CD14-positive monocyte (primary cell): ENCODE measurements around the gene RAB1A. TPM values are rescaled to one million over a fixed set of nuclear protein-coding genes. Genes with fewer than 3 reads are reported as not detected.
A peak's percentile ranks its signal among the peaks of the same experiment; 100 is the strongest.

Experiments used
- DNase-seq, 3 donors: peaks; one replicate each; pipeline ENCODE4 v3.0.0-alpha.2; 2011 to 2022
- H2AFZ ChIP-seq: 2 replicates; pipeline ENCODE4 v1.6.0; 2012; ENCODE audit warnings: mild to moderate bottlenecking, low read depth, low read length, inconsistent platforms; ENCODE audit not compliant: insufficient read depth, poor library complexity, severe bottlenecking
- H3K27ac ChIP-seq, 2 donors: 1 replicate in 1 of 2; 2 replicates in 1 of 2; pipeline ENCODE4 v1.5.1; 2012 to 2013; ENCODE audit warnings: low read length in 2 of 2, control low read depth in 1 of 2, inconsistent platforms in 1 of 2, low read depth in 1 of 2, mild to moderate bottlenecking in 1 of 2
- H3K27me3 ChIP-seq, 2 donors: one replicate each; pipeline versions ENCODE4 v1.6.0 to v1.6.1; 2011 to 2013; ENCODE audit warnings: low read length in 2 of 2; ENCODE audit not compliant: control insufficient read depth in 2 of 2, insufficient read depth in 2 of 2
- H3K36me3 ChIP-seq, 2 donors: replicated peaks in 1 of 2; 1 replicate in 1 of 2; 2 replicates in 1 of 2; pipeline versions ENCODE4 v1.5.1 to v1.6.1; 2012 to 2013; ENCODE audit warnings: low read length in 2 of 2, control low read depth in 1 of 2, inconsistent platforms in 1 of 2, mild to moderate bottlenecking in 1 of 2; ENCODE audit not compliant: insufficient read depth in 2 of 2, control insufficient read depth in 1 of 2
- H3K4me1 ChIP-seq, 2 donors: 1 replicate in 1 of 2; 2 replicates in 1 of 2; pipeline versions ENCODE4 v1.5.1 to v1.6.1; 2012 to 2013; ENCODE audit warnings: low read length in 2 of 2, control low read depth in 1 of 2, inconsistent platforms in 1 of 2, mild to moderate bottlenecking in 1 of 2, moderate library complexity in 1 of 2; ENCODE audit not compliant: insufficient read depth in 2 of 2, control insufficient read depth in 1 of 2
- H3K4me2 ChIP-seq: replicated peaks from 2 replicates; pipeline ENCODE3; 2012; ENCODE audit warnings: low read length, moderate library complexity, mild to moderate bottlenecking; ENCODE audit not compliant: poor library complexity, severe bottlenecking; ENCODE audit errors: extremely low read depth
- H3K4me3 ChIP-seq, 3 experiments: fragments of 200-600 bp in 1 of 3; sonication (generic) in 1 of 3; replicated peaks in 1 of 3; 1 replicate in 2 of 3; 2 replicates in 1 of 3; pipeline ENCODE4 v1.5.1; 2011 to 2013; ENCODE audit warnings: low read length in 3 of 3, mild to moderate bottlenecking in 3 of 3, control low read depth in 2 of 3, low read depth in 2 of 3, inconsistent platforms in 1 of 3, moderate library complexity in 1 of 3
- H3K79me2 ChIP-seq: 2 replicates; pipeline ENCODE4 v1.6.0; 2012; ENCODE audit warnings: mild to moderate bottlenecking, control low read depth, inconsistent platforms, low read length, moderate library complexity; ENCODE audit not compliant: insufficient read depth
- H3K9ac ChIP-seq: 2 replicates; pipeline ENCODE4 v1.6.0; 2017; ENCODE audit warnings: low read length, mild to moderate bottlenecking; ENCODE audit not compliant: insufficient read depth, poor library complexity, severe bottlenecking
- H3K9me3 ChIP-seq, 2 donors: replicated peaks in 1 of 2; 1 replicate in 1 of 2; 2 replicates in 1 of 2; pipeline versions ENCODE4 v1.5.1 to v1.6.1; 2012 to 2013; ENCODE audit warnings: low read length in 2 of 2, control low read depth in 1 of 2; ENCODE audit not compliant: control insufficient read depth in 1 of 2, insufficient read depth in 1 of 2
- H4K20me1 ChIP-seq: 2 replicates; pipeline ENCODE4 v1.6.0; 2012; ENCODE audit warnings: mild to moderate bottlenecking, low read length, control low read depth, moderate library complexity; ENCODE audit not compliant: insufficient read depth
- H3K27ac Mint-ChIP-seq, 7 donors: one replicate each; pipeline ENCODE4 v1.8.0; 2020; ENCODE audit warnings: mild to moderate bottlenecking in 7 of 7, mixed read lengths in 7 of 7, moderate library complexity in 6 of 7, inconsistent platforms in 2 of 7
- H3K27me3 Mint-ChIP-seq, 3 donors: one replicate each; pipeline ENCODE4 v1.8.0; 2021 to 2022; ENCODE audit warnings: low read depth in 3 of 3, mild to moderate bottlenecking in 3 of 3, mixed read lengths in 3 of 3, moderate library complexity in 3 of 3, inconsistent platforms in 1 of 3
- H3K36me3 Mint-ChIP-seq, 2 donors: one replicate each; pipeline ENCODE4 v1.8.0; 2020; ENCODE audit warnings: mixed read lengths in 2 of 2, inconsistent platforms in 1 of 2, mild to moderate bottlenecking in 1 of 2
- H3K4me1 Mint-ChIP-seq: one replicate; pipeline ENCODE4 v1.8.0; 2020; ENCODE audit warnings: mild to moderate bottlenecking, mixed read lengths
- H3K4me3 Mint-ChIP-seq, 2 donors: one replicate each; pipeline ENCODE4 v1.8.0; 2020; ENCODE audit warnings: mild to moderate bottlenecking in 2 of 2, mixed read lengths in 2 of 2, moderate library complexity in 1 of 2
- H3K9me3 Mint-ChIP-seq, 7 donors: one replicate each; pipeline ENCODE4 v1.8.0; 2020 to 2022; ENCODE audit warnings: mixed read lengths in 7 of 7, mild to moderate bottlenecking in 6 of 7, moderate library complexity in 6 of 7, inconsistent platforms in 2 of 7
- WGBS: methylation state at CpG from one replicate; pipeline ENCODE4 v1.1.5; 2013; ENCODE audit warnings: missing lambda C conversion rate; ENCODE audit not compliant: insufficient coverage; 5-methylcytosine and 5-hydroxymethylcytosine counted together
- intact Hi-C, 2 donors: fragments of 100-400 bp; cut with micrococcal nuclease; formaldehyde crosslinking; loops; one replicate each; pipeline versions ENCODE4 v1.15.0 to v1.15.1; 2023
- polyA plus RNA-seq, 3 donors: library from polyadenylated mRNA; depleted of rRNA in 1 of 3; unstranded in 2 of 3; stranded (reverse) in 1 of 3; fragments of 300-500 nt in 2 of 3; fragments of >200 nt in 1 of 3; fragmentation: Illumina TruSeq in 2 of 3; gene quantifications; 1 replicate in 2 of 3; 2 replicates in 1 of 3; pipeline ENCODE4 v1.2.3, GENCODE V29; 2012 to 2021
- TF ChIP-seq, protein P1 (sequence below): fragments of 200-600 bp; IDR thresholded peaks from one replicate; pipeline ENCODE4 v1.8.0; 2022; ENCODE audit warnings: antibody characterized with exemption, mild to moderate bottlenecking

Gene RAB1A
- polyA plus RNA-seq, 3 donors = 106 to 124 (median 110) TPM

DNA sequence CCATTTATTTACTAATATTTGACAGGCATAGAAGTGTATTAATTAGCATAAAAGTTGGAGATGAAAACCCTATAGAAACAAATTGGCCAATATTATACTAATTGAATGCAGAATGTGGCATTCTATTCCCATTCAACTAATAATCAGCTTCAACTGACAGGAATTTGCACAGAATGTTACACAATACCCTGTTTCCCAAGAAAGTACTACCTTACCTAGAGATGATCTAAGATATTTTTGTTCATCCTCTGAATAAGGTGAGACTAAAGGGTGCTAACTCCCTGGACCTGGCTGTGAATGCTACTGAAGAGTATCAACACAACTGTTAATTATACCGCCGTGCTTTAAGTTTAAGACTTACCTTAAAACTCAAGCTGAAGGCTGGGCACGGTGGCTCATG lies 44.8 kb downstream of the RAB1A start:
- no peak overlapping the region for H3K4me2 ChIP-seq
- H3K36me3 ChIP-seq = peaks cover 74 to 88% of the 10 kb centered on the region in 2 donors
- Mint-ChIP-seq H3K4me3 (no peak overlapping the region), H3K27me3 (peaks cover 0 to 2% (median 0%) of the 10 kb centered on the region in 3 donors), H3K9me3 (no peaks in the 10 kb centered on the region), H3K36me3 (peaks cover 70 to 91% of the 10 kb centered on the region in 2 donors), H3K27ac (peak overlapping the region in 1 of 7 donors; percentile 3), H3K4me1 (peaks cover 23% of the 10 kb centered on the region)
- H3K4me3 ChIP-seq = no peak overlapping the region
- H2AFZ ChIP-seq = no peak overlapping the region
- TF ChIP-seq, protein P1, sequence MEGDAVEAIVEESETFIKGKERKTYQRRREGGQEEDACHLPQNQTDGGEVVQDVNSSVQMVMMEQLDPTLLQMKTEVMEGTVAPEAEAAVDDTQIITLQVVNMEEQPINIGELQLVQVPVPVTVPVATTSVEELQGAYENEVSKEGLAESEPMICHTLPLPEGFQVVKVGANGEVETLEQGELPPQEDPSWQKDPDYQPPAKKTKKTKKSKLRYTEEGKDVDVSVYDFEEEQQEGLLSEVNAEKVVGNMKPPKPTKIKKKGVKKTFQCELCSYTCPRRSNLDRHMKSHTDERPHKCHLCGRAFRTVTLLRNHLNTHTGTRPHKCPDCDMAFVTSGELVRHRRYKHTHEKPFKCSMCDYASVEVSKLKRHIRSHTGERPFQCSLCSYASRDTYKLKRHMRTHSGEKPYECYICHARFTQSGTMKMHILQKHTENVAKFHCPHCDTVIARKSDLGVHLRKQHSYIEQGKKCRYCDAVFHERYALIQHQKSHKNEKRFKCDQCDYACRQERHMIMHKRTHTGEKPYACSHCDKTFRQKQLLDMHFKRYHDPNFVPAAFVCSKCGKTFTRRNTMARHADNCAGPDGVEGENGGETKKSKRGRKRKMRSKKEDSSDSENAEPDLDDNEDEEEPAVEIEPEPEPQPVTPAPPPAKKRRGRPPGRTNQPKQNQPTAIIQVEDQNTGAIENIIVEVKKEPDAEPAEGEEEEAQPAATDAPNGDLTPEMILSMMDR = no peak
- intact Hi-C loops = no loop called here
- no peak for DNase-seq
- no peaks in the 10 kb centered on the region for H3K27me3 ChIP-seq
- H3K9me3 ChIP-seq = no peaks in the 10 kb centered on the region
- WGBS = 90% methylated on average over 2 of the region's 3 CpGs
- H3K9ac ChIP-seq = no peak overlapping the region
- peaks cover 9 to 15% of the 10 kb centered on the region in 2 donors for H3K4me1 ChIP-seq
- peaks cover 100% of the 10 kb centered on the region for H4K20me1 ChIP-seq
- peak overlapping the region in 1 of 2 donors; percentile 16 for H3K27ac ChIP-seq
- peaks cover 80% of the 10 kb centered on the region for H3K79me2 ChIP-seq

DNA sequence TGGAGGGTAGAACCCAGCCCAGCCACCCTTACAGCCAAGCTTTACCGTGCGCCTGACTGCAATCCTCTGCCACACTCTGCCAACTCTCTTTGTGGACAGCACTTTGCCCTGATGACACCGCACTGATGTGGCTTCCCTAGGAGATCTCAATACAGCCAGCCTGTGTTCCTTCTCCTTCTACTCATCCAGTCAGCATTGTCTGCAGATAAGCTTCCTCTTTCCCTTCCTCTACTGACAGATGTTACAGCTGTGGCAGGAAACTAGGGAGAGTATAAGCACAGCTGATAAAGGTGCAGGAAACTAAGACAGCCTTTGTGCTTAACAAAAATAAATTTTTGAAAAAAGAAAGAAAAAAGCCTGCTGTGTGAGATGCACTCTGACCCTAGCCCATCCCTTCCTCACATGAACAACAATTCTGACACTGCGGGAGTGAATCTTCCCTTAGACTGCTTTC lies 48.6 kb downstream of the RAB1A start:
- H3K79me2 ChIP-seq = peaks cover 42% of the 10 kb centered on the region
- no peak overlapping the region for H3K4me3 Mint-ChIP-seq
- H3K9ac ChIP-seq = no peak overlapping the region
- H3K9me3 ChIP-seq = no peaks in the 10 kb centered on the region
- no peaks in the 10 kb centered on the region for H3K27me3 ChIP-seq
- no peaks in the 10 kb centered on the region for H3K9me3 Mint-ChIP-seq
- peaks cover 0 to 3% (median 0%) of the 10 kb centered on the region in 3 donors for H3K27me3 Mint-ChIP-seq
- H3K4me3 ChIP-seq = no peak overlapping the region
- H3K36me3 ChIP-seq = peaks cover 53 to 83% of the 10 kb centered on the region in 2 donors
- no peak overlapping the region for H3K4me2 ChIP-seq
- TF ChIP-seq, protein P1 = no peak
- peaks cover 23% of the 10 kb centered on the region for H3K4me1 Mint-ChIP-seq
- 0% methylated on average over 3 of the region's 4 CpGs for WGBS
- DNase-seq = peak; percentile 63 to 66 (median 64)
- H3K27ac Mint-ChIP-seq = peak overlapping the region; percentile 56 to 89 (median 83)
- peak overlapping the region; percentile 17 to 58 for H3K27ac ChIP-seq
- no peak overlapping the region for H2AFZ ChIP-seq
- H4K20me1 ChIP-seq = peaks cover 91% of the 10 kb centered on the region
- peaks cover 9 to 15% of the 10 kb centered on the region in 2 donors for H3K4me1 ChIP-seq
- H3K36me3 Mint-ChIP-seq = peaks cover 57 to 86% of the 10 kb centered on the region in 2 donors
- intact Hi-C loops = loop anchor here in 1 of 2 donors (5.0 kb wide), 1 partner anchor 41 kb away; no protein-coding TSS in a partner anchor
